Measurements from ENCODE around the gene SRXN1.

DNA sequence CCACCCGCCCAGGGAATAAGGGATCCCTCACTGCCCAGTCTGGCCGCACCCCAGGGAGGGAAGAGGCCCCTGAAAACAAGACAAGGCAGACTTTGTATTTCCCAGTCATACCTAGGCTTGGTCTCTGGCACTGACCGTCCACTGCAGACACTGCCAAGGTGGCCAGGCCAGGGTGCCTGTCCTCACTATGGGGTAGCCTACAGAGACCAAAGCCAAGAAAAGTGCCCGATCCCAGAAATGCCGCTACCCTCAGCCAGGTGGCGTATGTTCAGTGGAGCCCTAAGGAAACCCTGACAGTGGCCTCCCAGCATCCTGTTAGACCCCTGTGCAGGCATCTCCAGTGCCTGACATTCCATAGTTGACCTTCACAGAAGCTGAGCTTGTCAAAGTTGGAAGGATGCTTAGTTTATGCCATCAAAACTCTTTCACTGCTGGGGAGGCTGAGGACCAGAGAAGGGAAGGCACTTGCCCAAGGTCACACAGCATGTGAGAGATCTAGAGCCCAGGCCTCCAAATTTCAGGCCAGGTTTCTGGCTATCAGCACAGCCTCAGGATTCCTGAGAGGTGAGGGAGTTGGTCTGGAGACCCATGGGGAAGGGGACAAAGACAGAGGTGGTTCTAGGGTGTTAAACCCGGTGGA, 20.1 kb upstream of the SRXN1 start:
- TF ChIP-seq, protein P1, sequence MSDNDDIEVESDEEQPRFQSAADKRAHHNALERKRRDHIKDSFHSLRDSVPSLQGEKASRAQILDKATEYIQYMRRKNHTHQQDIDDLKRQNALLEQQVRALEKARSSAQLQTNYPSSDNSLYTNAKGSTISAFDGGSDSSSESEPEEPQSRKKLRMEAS (IDR thresholded peaks at IDR 0.05; ENCODE audit: insufficient read depth, insufficient read length) = no peak
- TF ChIP-seq JUN (IDR thresholded peaks at IDR 0.05; ENCODE audit: borderline replicate concordance, insufficient read depth, insufficient read length, low read depth) (no peak), POLR2AphosphoS5 (IDR thresholded peaks at IDR 0.05; ENCODE audit: insufficient read depth, low read depth, low read length) (no peak), POLR2A (IDR thresholded peaks at IDR 0.05; ENCODE audit: low read depth, low read length) (no peak), EZH2 (IDR thresholded peaks at IDR 0.05; ENCODE audit: borderline replicate concordance, low read depth, low read length, severe bottlenecking) (no peak), MYC (IDR thresholded peaks at IDR 0.05; ENCODE audit: low read depth, low read length) (no peak), FOS (IDR thresholded peaks at IDR 0.05; ENCODE audit: borderline replicate concordance, insufficient read depth, low read length) (no peak), GATA2 (IDR thresholded peaks at IDR 0.05; ENCODE audit: insufficient read depth, insufficient read length, low read depth, low read length) (no peak)
- TF ChIP-seq, protein P2, sequence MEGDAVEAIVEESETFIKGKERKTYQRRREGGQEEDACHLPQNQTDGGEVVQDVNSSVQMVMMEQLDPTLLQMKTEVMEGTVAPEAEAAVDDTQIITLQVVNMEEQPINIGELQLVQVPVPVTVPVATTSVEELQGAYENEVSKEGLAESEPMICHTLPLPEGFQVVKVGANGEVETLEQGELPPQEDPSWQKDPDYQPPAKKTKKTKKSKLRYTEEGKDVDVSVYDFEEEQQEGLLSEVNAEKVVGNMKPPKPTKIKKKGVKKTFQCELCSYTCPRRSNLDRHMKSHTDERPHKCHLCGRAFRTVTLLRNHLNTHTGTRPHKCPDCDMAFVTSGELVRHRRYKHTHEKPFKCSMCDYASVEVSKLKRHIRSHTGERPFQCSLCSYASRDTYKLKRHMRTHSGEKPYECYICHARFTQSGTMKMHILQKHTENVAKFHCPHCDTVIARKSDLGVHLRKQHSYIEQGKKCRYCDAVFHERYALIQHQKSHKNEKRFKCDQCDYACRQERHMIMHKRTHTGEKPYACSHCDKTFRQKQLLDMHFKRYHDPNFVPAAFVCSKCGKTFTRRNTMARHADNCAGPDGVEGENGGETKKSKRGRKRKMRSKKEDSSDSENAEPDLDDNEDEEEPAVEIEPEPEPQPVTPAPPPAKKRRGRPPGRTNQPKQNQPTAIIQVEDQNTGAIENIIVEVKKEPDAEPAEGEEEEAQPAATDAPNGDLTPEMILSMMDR (IDR thresholded peaks at IDR 0.05; ENCODE audit: extremely low read depth in 1 of 2, insufficient read depth in 1 of 2, low read depth in 1 of 2, low read length in 2 of 2) = no peak
